ENCODE data around the gene WBP1L.
A peak's percentile ranks its signal among the peaks of the same experiment; 100 is the strongest.
"Not testable (repeated sequence)": the region's sequence is repeated elsewhere in the genome, so short reads cannot be mapped to it uniquely, and the experiment has no call there.

The WBP1L gene

GRCh38 chr10:102838276-102838927, 94.7 kb downstream of the WBP1L start:
- not testable (repeated sequence) for H3K4me1 Mint-ChIP-seq; ATAC-seq; H3K36me3 Mint-ChIP-seq; H3K4me3 Mint-ChIP-seq; H3K27ac Mint-ChIP-seq; H3K9me3 Mint-ChIP-seq; DNase-seq (ENCODE audit: low spot score in 2 of 2)

GRCh38 chr10:102841827-102842345, 98.1 kb downstream of the WBP1L start:
- peaks cover 4% of the 10 kb centered on the region for H3K9me3 Mint-ChIP-seq
- ATAC-seq (no peak), DNase-seq (ENCODE audit: low spot score in 2 of 2) (no peak)
- H3K4me3 Mint-ChIP-seq = no peak overlapping the region
- H3K27ac Mint-ChIP-seq = no peak overlapping the region
- no peaks in the 10 kb centered on the region for H3K36me3 Mint-ChIP-seq
- no peaks in the 10 kb centered on the region for H3K4me1 Mint-ChIP-seq

GRCh38 chr10:102843139-102843538, 99.4 kb downstream of the WBP1L start:
- not testable (repeated sequence) for H3K36me3 Mint-ChIP-seq, H3K4me3 Mint-ChIP-seq, H3K4me1 Mint-ChIP-seq

GRCh38 chr10:102844190-102844776, 100.5 kb downstream of the WBP1L start:
- not testable (repeated sequence) for ATAC-seq, H3K36me3 Mint-ChIP-seq, H3K9me3 Mint-ChIP-seq

More at GRCh38 chr10:102843139-102843538, 99.4 kb downstream of the WBP1L start:
- H3K27ac Mint-ChIP-seq; ATAC-seq; H3K9me3 Mint-ChIP-seq; DNase-seq (ENCODE audit: low spot score in 2 of 2): not testable (repeated sequence)

GRCh38 chr10:102845352-102845902, 101.7 kb downstream of the WBP1L start:
- DNase-seq (ENCODE audit: low spot score in 2 of 2) (no peak), ATAC-seq (no peak)
- H3K4me1 Mint-ChIP-seq = no peaks in the 10 kb centered on the region
- H3K9me3 Mint-ChIP-seq = no peaks in the 10 kb centered on the region
- no peaks in the 10 kb centered on the region for H3K36me3 Mint-ChIP-seq
- H3K27ac Mint-ChIP-seq = no peak overlapping the region
- no peak overlapping the region for H3K4me3 Mint-ChIP-seq

More at GRCh38 chr10:102844190-102844776, 100.5 kb downstream of the WBP1L start:
- not testable (repeated sequence) for H3K4me1 Mint-ChIP-seq; H3K27ac Mint-ChIP-seq; DNase-seq (ENCODE audit: low spot score in 2 of 2); H3K4me3 Mint-ChIP-seq

GRCh38 chr10:102850025-102850518, 106.3 kb downstream of the WBP1L start:
- H3K4me3 Mint-ChIP-seq = no peak overlapping the region
- DNase-seq (ENCODE audit: low spot score in 2 of 2) (no peak), ATAC-seq (no peak)
- no peaks in the 10 kb centered on the region for H3K36me3 Mint-ChIP-seq
- H3K4me1 Mint-ChIP-seq = peaks cover 7% of the 10 kb centered on the region
- no peak overlapping the region for H3K27ac Mint-ChIP-seq
- no peaks in the 10 kb centered on the region for H3K9me3 Mint-ChIP-seq

GRCh38 chr10:102853237-102853636, 109.5 kb downstream of the WBP1L start:
- H3K4me3 Mint-ChIP-seq; H3K36me3 Mint-ChIP-seq; ATAC-seq; H3K9me3 Mint-ChIP-seq; DNase-seq (ENCODE audit: low spot score in 2 of 2); H3K27ac Mint-ChIP-seq: not testable (repeated sequence)
- H3K4me1 Mint-ChIP-seq = peaks cover 20% of the 10 kb centered on the region

GRCh38 chr10:102855731-102856436, 112.1 kb downstream of the WBP1L start:
- Mint-ChIP-seq H3K4me3 (peak overlapping the region; percentile 30), H3K4me1 (peaks cover 20% of the 10 kb centered on the region)
- not testable (repeated sequence) for H3K27ac Mint-ChIP-seq; H3K9me3 Mint-ChIP-seq; DNase-seq (ENCODE audit: low spot score in 2 of 2); H3K36me3 Mint-ChIP-seq; ATAC-seq

GRCh38 chr10:102856758-102857424, 113.1 kb downstream of the WBP1L start:
- ATAC-seq (no peak), DNase-seq (ENCODE audit: low spot score in 2 of 2) (no peak)
- Mint-ChIP-seq H3K36me3 (peaks cover 20% of the 10 kb centered on the region), H3K4me3 (no peak overlapping the region), H3K9me3 (no peaks in the 10 kb centered on the region), H3K27ac (no peak overlapping the region), H3K4me1 (peaks cover 20% of the 10 kb centered on the region)

- Mint-ChIP-seq H3K9me3 (no peaks in the 10 kb centered on the region), H3K36me3 (peaks cover 50% of the 10 kb centered on the region), H3K4me1 (peaks cover 12% of the 10 kb centered on the region), H3K27ac (no peak overlapping the region), H3K4me3 (no peak overlapping the region)
- DNase-seq (ENCODE audit: low spot score in 2 of 2) (no peak), ATAC-seq (no peak)
These were observed 116.2 kb downstream of the WBP1L start for GRCh38 chr10:102859911-102860310.

- no peak overlapping the region for H3K4me3 Mint-ChIP-seq
- no peaks in the 10 kb centered on the region for H3K4me1 Mint-ChIP-seq
- ATAC-seq (no peak), DNase-seq (ENCODE audit: low spot score in 2 of 2) (no peak)
- H3K36me3 Mint-ChIP-seq = peaks cover 53% of the 10 kb centered on the region
- no peak overlapping the region for H3K27ac Mint-ChIP-seq
- H3K9me3 Mint-ChIP-seq = no peaks in the 10 kb centered on the region
These were observed 119.9 kb downstream of the WBP1L start for GRCh38 chr10:102863660-102864059.

- peaks cover 43% of the 10 kb centered on the region for H3K36me3 Mint-ChIP-seq
- DNase-seq (ENCODE audit: low spot score in 2 of 2) (no peak), ATAC-seq (no peak)
- peaks cover 13% of the 10 kb centered on the region for H3K4me1 Mint-ChIP-seq
- no peak overlapping the region for H3K27ac Mint-ChIP-seq
- H3K9me3 Mint-ChIP-seq = no peaks in the 10 kb centered on the region
- no peak overlapping the region for H3K4me3 Mint-ChIP-seq
These were observed 121.9 kb downstream of the WBP1L start for GRCh38 chr10:102865620-102866019.
